Motor neuron (in vitro differentiated cells): ENCODE measurements around the gene MBTD1. TPM values are rescaled to one million over a fixed set of nuclear protein-coding genes. Genes with fewer than 3 reads are reported as not detected.
"Not testable (repeated sequence)": the region's sequence is repeated elsewhere in the genome, so short reads cannot be mapped to it uniquely, and the experiment has no call there.

Source experiments
- ATAC-seq, 8 experiments: fragments of 200-7000 bp; cut with Tn5 transposase; replicated peaks in 6 of 8; 2 replicates each; pipeline ENCODE4 v1.8.0; 2021; ENCODE audit warnings: mild to moderate bottlenecking in 8 of 8, moderate library complexity in 8 of 8
- H3K27ac ChIP-seq, 2 donors: fragments of 250-450 bp; sonication (Bioruptor Pico); 2 replicates each; pipeline ENCODE4 v1.9.0; 2021; ENCODE audit warnings: antibody characterized with exemption in 2 of 2, mild to moderate bottlenecking in 2 of 2, moderate library complexity in 1 of 2
- H3K4me1 ChIP-seq, 2 donors: fragments of 250-450 bp; sonication (Bioruptor Pico); replicated peaks in 1 of 2; 2 replicates each; pipeline ENCODE4 v1.6.1; 2021; ENCODE audit warnings: antibody characterized with exemption in 2 of 2, mild to moderate bottlenecking in 2 of 2, moderate library complexity in 1 of 2
- H3K4me3 ChIP-seq, 5 donors: fragments of 250-450 bp; sonication (Bioruptor Pico); 2 replicates each; pipeline ENCODE4 v1.9.0; 2021; ENCODE audit warnings: antibody characterized with exemption in 5 of 5, mild to moderate bottlenecking in 5 of 5, moderate library complexity in 4 of 5
- WGBS, 10 experiments: fragments of 450-650 bp; shearing (Covaris generic); methylation state at CpG; one replicate each; pipeline ENCODE4 v1.0.0; 2022; 5-methylcytosine and 5-hydroxymethylcytosine counted together
- in situ Hi-C, 9 experiments: fragments of 400-800 bp; cut with MboI; loops; one replicate each; pipeline ENCODE4 v1.15.0; 2021; ENCODE audit warnings: low sequenced_read_pairs in 9 of 9, low pct_unique_long_range_greater_than_20kb in 2 of 9; ENCODE audit not compliant: unreplicated experiment in 9 of 9
- total RNA-seq, 8 experiments: library from RNA; unstranded; fragments of 300-600 nt; gene quantifications; 2 replicates each; pipeline versions ENCODE4 v1.2.3 to v1.2.4, GENCODE V29; 2022

Gene MBTD1
- total RNA-seq, result 10 to 100 TPM; 15.3 to 56.2 (median 19.8) TPM

GRCh38 chr17:51259564-51260236 is at the start of gene MBTD1:
MBTD1 (minus strand) TSS chr17:51260049; CDS start chr17:51225161, 34,888 bp downstream.
- ATAC-seq, result peak; percentile 65 to 92 (median 88)
- peak within 1 kb of the TSS; percentile 72 to 95 (median 86) for H3K4me3 ChIP-seq
- in situ Hi-C loops, result no loop called here
- peak within 1 kb of the TSS; percentile 99 to 100 for H3K27ac ChIP-seq
- 0% methylated on average over 2 to 5 of the region's 42 CpGs; no CpG with 5 or more reads in 8 of the 10 experiments for WGBS, 10 experiments
- peaks cover 5 to 15% of the 10 kb centered on the region in 2 donors for H3K4me1 ChIP-seq

GRCh38 chr17:51305182-51305581 is 45.3 kb upstream of the MBTD1 start:
- in situ Hi-C loops, result no loop called here
- WGBS, 10 experiments, result 67 to 87% (median 79%) methylated on average over 1 to 9 of the region's 9 CpGs; no CpG with 5 or more reads in 4 of the 10 experiments
- ATAC-seq, result no peak

GRCh38 chr17:51299859-51300258 is 40.0 kb upstream of the MBTD1 start:
- H3K4me3 ChIP-seq, result no peak overlapping the region
- H3K27ac ChIP-seq, result no peak overlapping the region
- H3K4me1 ChIP-seq, result no peaks in the 10 kb centered on the region
- ATAC-seq, result no peak
- WGBS, 10 experiments, result 0 to 100% (median 89%) methylated on average over 1 to 4 of the region's 4 CpGs; no CpG with 5 or more reads in 3 of the 10 experiments
- in situ Hi-C loops, result no loop called here

More at GRCh38 chr17:51305182-51305581, 45.3 kb upstream of the MBTD1 start:
- Histone ChIP-seq H3K27ac (no peak overlapping the region), H3K4me1 (no peaks in the 10 kb centered on the region), H3K4me3 (no peak overlapping the region)

- H3K27ac ChIP-seq, result no peak overlapping the region
- WGBS, 10 experiments, result 56 to 80% (median 65%) methylated on average over 1 to 9 of the region's 10 CpGs
- in situ Hi-C loops, result no loop called here
- no peaks in the 10 kb centered on the region for H3K4me1 ChIP-seq
- no peak overlapping the region for H3K4me3 ChIP-seq
- peak in 7 of 8 experiments; percentile 29 to 75 (median 55) for ATAC-seq
Measured at GRCh38 chr17:51298508-51299371, 38.9 kb upstream of the MBTD1 start.

GRCh38 chr17:51294338-51294737 is 34.5 kb upstream of the MBTD1 start:
- in situ Hi-C loops, H3K4me1 ChIP-seq, ATAC-seq, H3K27ac ChIP-seq, H3K4me3 ChIP-seq: not testable (repeated sequence)
- WGBS, 10 experiments, result 90 to 100% (median 100%) methylated on average over 1 to 2 of the region's 2 CpGs; no CpG with 5 or more reads in 5 of the 10 experiments

GRCh38 chr17:51289696-51290111 is 29.9 kb upstream of the MBTD1 start:
- Histone ChIP-seq H3K4me3 (no peak overlapping the region), H3K4me1 (no peaks in the 10 kb centered on the region), H3K27ac (no peak overlapping the region)
- in situ Hi-C loops, result no loop called here
- ATAC-seq, result no peak
- WGBS, 10 experiments, result 50 to 100% (median 90%) methylated on average over 1 to 2 of the region's 2 CpGs

GRCh38 chr17:51287412-51287811 is 27.6 kb upstream of the MBTD1 start:
- WGBS, 10 experiments, result 75 to 100% (median 100%) methylated on average over 1 of the region's 1 CpG; no CpG with 5 or more reads in 2 of the 10 experiments
- in situ Hi-C loops, result no loop called here
- no peak for ATAC-seq
- H3K4me1 ChIP-seq, result no peaks in the 10 kb centered on the region
- H3K4me3 ChIP-seq, result no peak overlapping the region
- H3K27ac ChIP-seq, result no peak overlapping the region

GRCh38 chr17:51279183-51279582 is 19.3 kb upstream of the MBTD1 start:
- Histone ChIP-seq H3K4me1 (no peaks in the 10 kb centered on the region), H3K27ac (no peak overlapping the region), H3K4me3 (no peak overlapping the region)
- in situ Hi-C loops, result no loop called here
- ATAC-seq, result no peak

GRCh38 chr17:51275381-51275780 is 15.5 kb upstream of the MBTD1 start:
- in situ Hi-C loops, result no loop called here
- Histone ChIP-seq H3K27ac (no peak overlapping the region), H3K4me3 (no peak overlapping the region), H3K4me1 (no peaks in the 10 kb centered on the region)
- ATAC-seq, result no peak
- WGBS, 10 experiments, result 0 to 100% (median 89%) methylated on average over 1 of the region's 1 CpG; no CpG with 5 or more reads in 3 of the 10 experiments

- 83 to 100% (median 100%) methylated on average over 1 of the region's 1 CpG; no CpG with 5 or more reads in 5 of the 10 experiments for WGBS, 10 experiments
- Histone ChIP-seq H3K4me3 (no peak overlapping the region), H3K4me1 (no peaks in the 10 kb centered on the region), H3K27ac (no peak overlapping the region)
- in situ Hi-C loops, result no loop called here
- no peak for ATAC-seq
Measured at GRCh38 chr17:51272812-51273211, 13.0 kb upstream of the MBTD1 start.

- Histone ChIP-seq H3K4me1 (no peaks in the 10 kb centered on the region), H3K27ac (no peak overlapping the region), H3K4me3 (no peak overlapping the region)
- in situ Hi-C loops, result no loop called here
- ATAC-seq, result no peak
- 30 to 100% (median 85%) methylated on average over 1 of the region's 1 CpG; no CpG with 5 or more reads in 2 of the 10 experiments for WGBS, 10 experiments
Measured at GRCh38 chr17:51270636-51271035, 10.8 kb upstream of the MBTD1 start.

- no peak for ATAC-seq
- H3K4me1 ChIP-seq, result no peaks in the 10 kb centered on the region
- no peak overlapping the region for H3K4me3 ChIP-seq
- WGBS, 10 experiments, result 89 to 100% (median 95%) methylated on average over 3 to 6 of the region's 6 CpGs
- in situ Hi-C loops, result no loop called here
- no peak overlapping the region for H3K27ac ChIP-seq
Measured at GRCh38 chr17:51269991-51270390, 10.1 kb upstream of the MBTD1 start.

- in situ Hi-C loops, ATAC-seq, H3K4me1 ChIP-seq, H3K4me3 ChIP-seq, H3K27ac ChIP-seq: not testable (repeated sequence)
- 76 to 100% (median 97%) methylated on average over 1 to 4 of the region's 4 CpGs; no CpG with 5 or more reads in 1 of the 10 experiments for WGBS, 10 experiments
Measured at GRCh38 chr17:51264466-51264865, 4.6 kb upstream of the MBTD1 start.
